A549 (cell line): Measurements from ENCODE around the gene RELL1. TPM values are rescaled to one million over a fixed set of nuclear protein-coding genes. Genes with fewer than 3 reads are reported as not detected.

Experiments used
- ATAC-seq, 2 experiments: fragments of 200-7000 bp in 1 of 2; fragments of >200 bp in 1 of 2; cut with Nextera tagmentation in 1 of 2; cut with Tn5 transposase in 1 of 2; 3 replicates each; pipeline versions ENCODE4 v1.8.0 to v1.9.1; 2018 to 2020; ENCODE audit warnings: mild to moderate bottlenecking in 1 of 2, moderate library complexity in 1 of 2
- CTCF ChIA-PET: fragments of 300-600 bp; sonication (Branson Sonifier 250); formaldehyde crosslinking; extraction: SDS; loops from one replicate; lab custom pipeline; 2021; ENCODE audit warnings: antibody characterized with exemption, inconsistent platforms; lab: Yijun Ruan, JAX
- POLR2A ChIA-PET: fragments of 350-600 bp; formaldehyde crosslinking; extraction: SDS; loops from one replicate; lab custom pipeline; 2021; ENCODE audit warnings: antibody characterized with exemption, inconsistent platforms; lab: Yijun Ruan, JAX
- DNase-seq, 2 experiments: peaks; one replicate each; pipeline versions ENCODE4 v3.0.0 to v3.0.0-alpha.2; 2011 to 2016; ENCODE audit warnings: low read depth in 1 of 2, low spot score in 1 of 2
- FAIRE-seq: peaks from 2 replicates; lab custom pipeline; 2011; peaks lifted over from hg19 to GRCh38; lab: Jason Lieb, UNC
- H3K27ac ChIP-seq, 2 experiments: fragments of >200 bp; sonication (Bioruptor Twin); formaldehyde crosslinking; 3 replicates each; pipeline ENCODE4 v1.5.1; 2016 to 2017
- H3K4me1 ChIP-seq: fragments of >200 bp; sonication (Bioruptor Twin); formaldehyde crosslinking; 3 replicates; pipeline ENCODE4 v1.6.1; 2016
- H3K4me2 ChIP-seq: fragments of >200 bp; sonication (Bioruptor Twin); formaldehyde crosslinking; 3 replicates; pipeline ENCODE4 v1.6.1; 2016
- H3K4me3 ChIP-seq: fragments of >200 bp; sonication (Bioruptor Twin); formaldehyde crosslinking; 3 replicates; pipeline ENCODE4 v1.5.1; 2016
- H3K9me3 ChIP-seq: fragments of >200 bp; sonication (Bioruptor Twin); formaldehyde crosslinking; 3 replicates; pipeline ENCODE4 v1.6.1; 2016
- BHLHE40 ChIP-seq: IDR thresholded peaks from 2 replicates; pipeline ENCODE4 v1.6.1; 2012; ENCODE audit warnings: low read depth, low read length, inconsistent platforms
- CBX2 ChIP-seq: fragments of 200-600 bp; sonication (generic); IDR thresholded peaks from 2 replicates; pipeline ENCODE4 v1.6.1; 2016; ENCODE audit warnings: low read depth, mild to moderate bottlenecking, borderline replicate concordance
- CBX8 ChIP-seq: fragments of 200-600 bp; sonication (generic); IDR thresholded peaks from 2 replicates; pipeline ENCODE4 v1.6.1; 2016
- CEBPB ChIP-seq, 2 experiments: fragments of >200 bp in 1 of 2; sonication (Bioruptor Twin) in 1 of 2; formaldehyde crosslinking in 1 of 2; IDR thresholded peaks; 2 replicates each; pipeline ENCODE4 v1.6.1; 2012 to 2016
- CHD4 ChIP-seq: fragments of 200-600 bp; sonication (generic); IDR thresholded peaks from 2 replicates; pipeline ENCODE4 v1.6.1; 2016; ENCODE audit warnings: antibody characterized with exemption, mild to moderate bottlenecking, borderline replicate concordance
- EHMT2 ChIP-seq: fragments of 200-600 bp; sonication (generic); IDR thresholded peaks from 2 replicates; pipeline ENCODE4 v1.6.1; 2016; ENCODE audit warnings: antibody characterized with exemption, low read depth, mild to moderate bottlenecking, moderate library complexity
- FOSL2 ChIP-seq, 2 experiments: fragments of 450-650 bp in 1 of 2; fragments of >200 bp in 1 of 2; sonication (Bioruptor Twin) in 1 of 2; formaldehyde crosslinking; IDR thresholded peaks; 2 replicates each; pipeline versions ENCODE4 v1.5.0 to v1.6.1; 2016 to 2020; ENCODE audit warnings: mild to moderate bottlenecking in 1 of 2, moderate library complexity in 1 of 2
- GATA3 ChIP-seq: IDR thresholded peaks from 2 replicates; pipeline ENCODE4 v1.6.1; 2012; ENCODE audit warnings: borderline replicate concordance
- HDAC2 ChIP-seq: fragments of 200-600 bp; sonication (generic); IDR thresholded peaks from 2 replicates; pipeline ENCODE4 v1.6.1; 2016
- HOXB5 ChIP-seq: fragments of 250-450 bp; sonication (Bioruptor Pico); IDR thresholded peaks from 2 replicates; pipeline ENCODE4 v1.5.0; 2020; ENCODE audit warnings: mild to moderate bottlenecking, moderate library complexity
- JUN ChIP-seq, 2 experiments: fragments of >200 bp; sonication (Bioruptor Twin); formaldehyde crosslinking; IDR thresholded peaks; 2 replicates in 1 of 2; 3 replicates in 1 of 2; pipeline ENCODE4 v1.6.1; 2016 to 2017
- KDM5A ChIP-seq: fragments of 200-600 bp; sonication (generic); IDR thresholded peaks from 2 replicates; pipeline ENCODE4 v1.6.1; 2016; ENCODE audit warnings: antibody characterized with exemption, mild to moderate bottlenecking
- MAFK ChIP-seq: fragments of 450-650 bp; IDR thresholded peaks from 2 replicates; pipeline ENCODE4 v1.6.1; 2014; ENCODE audit not compliant: partially characterized antibody
- MAZ ChIP-seq: fragments of 150-350 bp; IDR thresholded peaks from 2 replicates; pipeline ENCODE4 v1.6.1; 2014; ENCODE audit warnings: antibody characterized with exemption, low read depth, low read length, borderline replicate concordance
- NFE2L2 ChIP-seq: fragments of 150-350 bp; conservative IDR thresholded peaks from 2 replicates; pipeline ENCODE4 v1.6.1; 2014; ENCODE audit warnings: low read length
- PHF8 ChIP-seq: fragments of 200-600 bp; sonication (generic); IDR thresholded peaks from 2 replicates; pipeline ENCODE4 v1.6.1; 2016; ENCODE audit warnings: low read depth, mild to moderate bottlenecking, antibody characterized with exemption, moderate library complexity, borderline replicate concordance
- POLR2A ChIP-seq: IDR thresholded peaks from 2 replicates; pipeline ENCODE4 v1.6.1; 2012; ENCODE audit warnings: mild to moderate bottlenecking, low read length
- RAD21 ChIP-seq, 2 experiments: fragments of >200 bp in 1 of 2; sonication (Bioruptor Twin) in 1 of 2; formaldehyde crosslinking in 1 of 2; IDR thresholded peaks in 1 of 2; conservative IDR thresholded peaks in 1 of 2; 2 replicates in 1 of 2; 3 replicates in 1 of 2; pipeline ENCODE4 v1.6.1; 2012 to 2018; ENCODE audit warnings: inconsistent platforms in 1 of 2
- RARB ChIP-seq: fragments of 250-450 bp; sonication (Bioruptor Pico); IDR thresholded peaks from 2 replicates; pipeline ENCODE4 v1.8.0; 2021; ENCODE audit warnings: mild to moderate bottlenecking, moderate library complexity
- RCOR1 ChIP-seq: fragments of 150-350 bp; IDR thresholded peaks from 2 replicates; pipeline ENCODE4 v1.6.1; 2014; ENCODE audit warnings: antibody characterized with exemption, low read length, low read depth
- RFX5 ChIP-seq: fragments of 450-650 bp; IDR thresholded peaks from 2 replicates; pipeline ENCODE4 v1.7.1; 2014; ENCODE audit warnings: antibody characterized with exemption, mild to moderate bottlenecking, moderate library complexity
- SREBF2 ChIP-seq: fragments of 450-650 bp; IDR thresholded peaks from 2 replicates; pipeline ENCODE4 v1.6.1; 2014; ENCODE audit warnings: mild to moderate bottlenecking, moderate library complexity
- TP53 ChIP-seq: fragments of 250-450 bp; sonication (Bioruptor Pico); IDR thresholded peaks from 2 replicates; pipeline ENCODE4 v1.5.0; 2021; ENCODE audit warnings: mild to moderate bottlenecking, moderate library complexity
- ZFP36 ChIP-seq: fragments of 450-650 bp; IDR thresholded peaks from 2 replicates; pipeline ENCODE4 v1.6.1; 2014; ENCODE audit warnings: borderline replicate concordance; ENCODE audit not compliant: partially characterized antibody
- WGBS: methylation state at CpG from one replicate; pipeline ENCODE4 v1.1.6; 2017; ENCODE audit errors: missing lambda C conversion rate; 5-methylcytosine and 5-hydroxymethylcytosine counted together
- polyA plus RNA-seq, 4 experiments: library from polyadenylated mRNA; depleted of rRNA in 3 of 4; stranded (reverse); fragments of >200 nt; fragmentation: RNase III in 1 of 4; extraction: RNeasy Plus Mini Kit Qiagen cat#74134 plus additional on column Dnase treatment in 1 of 4; gene quantifications; 2 replicates in 3 of 4; 3 replicates in 1 of 4; pipeline ENCODE4 v1.2.3, GENCODE V29; 2011 to 2017
- TF ChIP-seq, protein P1 (sequence below): fragments of 200-600 bp; sonication (generic); IDR thresholded peaks from 2 replicates; pipeline ENCODE4 v1.6.1; 2016; ENCODE audit warnings: antibody characterized with exemption, mild to moderate bottlenecking, moderate library complexity
- TF ChIP-seq, protein P2 (sequence below): fragments of 450-650 bp; IDR thresholded peaks from 2 replicates; pipeline ENCODE4 v1.6.1; 2014; ENCODE audit warnings: antibody characterized with exemption
- TF ChIP-seq, protein P3 (sequence below): fragments of >200 bp; sonication (Bioruptor Twin); formaldehyde crosslinking; IDR thresholded peaks from 3 replicates; pipeline ENCODE4 v1.5.1; 2016
- TF ChIP-seq, protein P4 (sequence below): fragments of 250-450 bp; sonication (Bioruptor Pico); IDR thresholded peaks from 2 replicates; pipeline ENCODE4 v1.5.0; 2021; ENCODE audit warnings: mild to moderate bottlenecking, moderate library complexity, borderline replicate concordance

Gene RELL1
- polyA plus RNA-seq, 2 of the 4 experiments (the other 2 are of a cell fraction): 5.0 to 9.6 TPM

DNA sequence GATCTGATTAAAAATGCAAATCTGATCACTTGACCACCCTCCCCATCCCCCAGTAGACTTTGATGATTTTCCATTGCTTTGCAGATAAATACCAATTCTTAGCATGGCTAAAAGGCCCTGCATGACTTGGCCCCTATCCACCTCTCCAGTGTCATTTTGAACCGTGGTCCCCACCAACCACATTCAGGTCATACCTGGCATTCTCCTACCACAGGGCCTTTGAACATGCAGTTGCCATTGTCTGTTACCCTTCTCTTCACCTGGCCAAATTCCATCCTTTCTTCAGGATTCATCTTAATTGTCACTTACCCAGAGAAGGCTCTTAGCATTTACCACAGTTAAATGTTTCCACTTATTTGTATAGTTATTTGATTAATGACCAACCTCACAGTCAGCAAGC lies 36.9 kb upstream of the RELL1 start:
- ChIA-PET CTCF (no interaction called here), POLR2A (no interaction called here)
- Histone ChIP-seq H3K4me3 (no peak overlapping the region), H3K27ac (no peak overlapping the region), H3K4me2 (no peak overlapping the region), H3K4me1 (no peaks in the 10 kb centered on the region), H3K9me3 (no peaks in the 10 kb centered on the region)
- TF ChIP-seq BHLHE40: no peak
- TF ChIP-seq EHMT2: no peak
- TF ChIP-seq JUN (IDR thresholded peaks at IDR 0.05): no peak
- no peak for TF ChIP-seq CBX2
- no peak for TF ChIP-seq MAFK
- no peak for TF ChIP-seq RCOR1
- TF ChIP-seq, protein P1, sequence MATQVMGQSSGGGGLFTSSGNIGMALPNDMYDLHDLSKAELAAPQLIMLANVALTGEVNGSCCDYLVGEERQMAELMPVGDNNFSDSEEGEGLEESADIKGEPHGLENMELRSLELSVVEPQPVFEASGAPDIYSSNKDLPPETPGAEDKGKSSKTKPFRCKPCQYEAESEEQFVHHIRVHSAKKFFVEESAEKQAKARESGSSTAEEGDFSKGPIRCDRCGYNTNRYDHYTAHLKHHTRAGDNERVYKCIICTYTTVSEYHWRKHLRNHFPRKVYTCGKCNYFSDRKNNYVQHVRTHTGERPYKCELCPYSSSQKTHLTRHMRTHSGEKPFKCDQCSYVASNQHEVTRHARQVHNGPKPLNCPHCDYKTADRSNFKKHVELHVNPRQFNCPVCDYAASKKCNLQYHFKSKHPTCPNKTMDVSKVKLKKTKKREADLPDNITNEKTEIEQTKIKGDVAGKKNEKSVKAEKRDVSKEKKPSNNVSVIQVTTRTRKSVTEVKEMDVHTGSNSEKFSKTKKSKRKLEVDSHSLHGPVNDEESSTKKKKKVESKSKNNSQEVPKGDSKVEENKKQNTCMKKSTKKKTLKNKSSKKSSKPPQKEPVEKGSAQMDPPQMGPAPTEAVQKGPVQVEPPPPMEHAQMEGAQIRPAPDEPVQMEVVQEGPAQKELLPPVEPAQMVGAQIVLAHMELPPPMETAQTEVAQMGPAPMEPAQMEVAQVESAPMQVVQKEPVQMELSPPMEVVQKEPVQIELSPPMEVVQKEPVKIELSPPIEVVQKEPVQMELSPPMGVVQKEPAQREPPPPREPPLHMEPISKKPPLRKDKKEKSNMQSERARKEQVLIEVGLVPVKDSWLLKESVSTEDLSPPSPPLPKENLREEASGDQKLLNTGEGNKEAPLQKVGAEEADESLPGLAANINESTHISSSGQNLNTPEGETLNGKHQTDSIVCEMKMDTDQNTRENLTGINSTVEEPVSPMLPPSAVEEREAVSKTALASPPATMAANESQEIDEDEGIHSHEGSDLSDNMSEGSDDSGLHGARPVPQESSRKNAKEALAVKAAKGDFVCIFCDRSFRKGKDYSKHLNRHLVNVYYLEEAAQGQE: no peak
- no peak for TF ChIP-seq GATA3
- no peak for TF ChIP-seq POLR2A
- no peak for TF ChIP-seq MAZ
- no peak for TF ChIP-seq CEBPB (IDR thresholded peaks at IDR 0.05)
- no peak for TF ChIP-seq HOXB5 (CRISPR knock-in tag)
- TF ChIP-seq, protein P2, sequence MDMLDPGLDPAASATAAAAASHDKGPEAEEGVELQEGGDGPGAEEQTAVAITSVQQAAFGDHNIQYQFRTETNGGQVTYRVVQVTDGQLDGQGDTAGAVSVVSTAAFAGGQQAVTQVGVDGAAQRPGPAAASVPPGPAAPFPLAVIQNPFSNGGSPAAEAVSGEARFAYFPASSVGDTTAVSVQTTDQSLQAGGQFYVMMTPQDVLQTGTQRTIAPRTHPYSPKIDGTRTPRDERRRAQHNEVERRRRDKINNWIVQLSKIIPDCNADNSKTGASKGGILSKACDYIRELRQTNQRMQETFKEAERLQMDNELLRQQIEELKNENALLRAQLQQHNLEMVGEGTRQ: no peak
- FAIRE-seq (no peak), ATAC-seq (no peak), DNase-seq (no peak)
- WGBS: 12% methylated on average over 1 of the region's 1 CpG

DNA sequence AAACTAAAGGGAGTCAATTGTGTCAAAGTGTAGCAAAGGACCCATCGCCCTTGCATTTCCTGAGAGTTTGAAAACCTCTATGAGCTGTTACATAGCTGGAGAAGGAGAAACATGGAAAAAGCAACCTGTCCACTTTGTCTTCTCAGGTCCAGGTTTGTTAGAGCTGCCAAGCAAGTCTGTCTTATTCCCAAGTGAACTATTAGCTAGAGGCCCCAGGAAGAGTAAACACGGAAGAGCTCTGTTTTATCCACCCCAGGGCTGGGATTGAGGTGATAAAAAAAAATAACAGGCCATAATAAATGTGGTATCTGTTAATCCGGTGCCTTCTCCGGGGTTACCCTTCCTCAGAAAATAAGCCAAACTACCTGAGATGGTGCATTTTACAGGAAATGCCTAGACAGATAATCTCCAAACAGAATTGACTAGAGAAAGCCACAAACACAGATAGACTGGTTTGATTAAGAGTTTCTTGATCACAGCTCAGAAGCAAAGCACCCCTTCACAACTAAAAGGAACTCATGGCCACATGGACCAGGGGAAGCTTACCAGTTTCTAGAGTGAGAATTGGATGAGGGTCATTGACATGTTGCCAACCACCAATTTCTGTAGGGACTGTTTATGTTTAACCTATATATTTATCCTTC lies 35.9 kb upstream of the RELL1 start:
- ATAC-seq: no peak
- DNase-seq: no peak
- POLR2A ChIA-PET: no interaction called here
- 64% methylated on average over 4 of the region's 4 CpGs for WGBS
- TF ChIP-seq KDM5A (no peak), SREBF2 (no peak), NFE2L2 (no peak), FOSL2 (IDR thresholded peaks at IDR 0.05) (no peak), FOSL2 (CRISPR knock-in tag; IDR thresholded peaks at IDR 0.05) (no peak), PHF8 (no peak), CBX8 (no peak), ZFP36 (no peak), RARB (no peak), RAD21 (conservative IDR thresholded peaks at IDR 0.05 in 1 of 2, IDR thresholded peaks at IDR 0.05 in 1 of 2) (no peak), TP53 (CRISPR knock-in tag) (no peak), HDAC2 (no peak), RFX5 (no peak), MAFK (no peak), CBX2 (no peak), CHD4 (no peak)
- TF ChIP-seq, protein P3, sequence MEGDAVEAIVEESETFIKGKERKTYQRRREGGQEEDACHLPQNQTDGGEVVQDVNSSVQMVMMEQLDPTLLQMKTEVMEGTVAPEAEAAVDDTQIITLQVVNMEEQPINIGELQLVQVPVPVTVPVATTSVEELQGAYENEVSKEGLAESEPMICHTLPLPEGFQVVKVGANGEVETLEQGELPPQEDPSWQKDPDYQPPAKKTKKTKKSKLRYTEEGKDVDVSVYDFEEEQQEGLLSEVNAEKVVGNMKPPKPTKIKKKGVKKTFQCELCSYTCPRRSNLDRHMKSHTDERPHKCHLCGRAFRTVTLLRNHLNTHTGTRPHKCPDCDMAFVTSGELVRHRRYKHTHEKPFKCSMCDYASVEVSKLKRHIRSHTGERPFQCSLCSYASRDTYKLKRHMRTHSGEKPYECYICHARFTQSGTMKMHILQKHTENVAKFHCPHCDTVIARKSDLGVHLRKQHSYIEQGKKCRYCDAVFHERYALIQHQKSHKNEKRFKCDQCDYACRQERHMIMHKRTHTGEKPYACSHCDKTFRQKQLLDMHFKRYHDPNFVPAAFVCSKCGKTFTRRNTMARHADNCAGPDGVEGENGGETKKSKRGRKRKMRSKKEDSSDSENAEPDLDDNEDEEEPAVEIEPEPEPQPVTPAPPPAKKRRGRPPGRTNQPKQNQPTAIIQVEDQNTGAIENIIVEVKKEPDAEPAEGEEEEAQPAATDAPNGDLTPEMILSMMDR: no peak
- TF ChIP-seq, protein P4, sequence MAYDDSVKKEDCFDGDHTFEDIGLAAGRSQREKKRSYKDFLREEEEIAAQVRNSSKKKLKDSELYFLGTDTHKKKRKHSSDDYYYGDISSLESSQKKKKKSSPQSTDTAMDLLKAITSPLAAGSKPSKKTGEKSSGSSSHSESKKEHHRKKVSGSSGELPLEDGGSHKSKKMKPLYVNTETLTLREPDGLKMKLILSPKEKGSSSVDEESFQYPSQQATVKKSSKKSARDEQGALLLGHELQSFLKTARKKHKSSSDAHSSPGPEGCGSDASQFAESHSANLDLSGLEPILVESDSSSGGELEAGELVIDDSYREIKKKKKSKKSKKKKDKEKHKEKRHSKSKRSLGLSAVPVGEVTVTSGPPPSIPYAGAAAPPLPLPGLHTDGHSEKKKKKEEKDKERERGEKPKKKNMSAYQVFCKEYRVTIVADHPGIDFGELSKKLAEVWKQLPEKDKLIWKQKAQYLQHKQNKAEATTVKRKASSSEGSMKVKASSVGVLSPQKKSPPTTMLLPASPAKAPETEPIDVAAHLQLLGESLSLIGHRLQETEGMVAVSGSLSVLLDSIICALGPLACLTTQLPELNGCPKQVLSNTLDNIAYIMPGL (CRISPR knock-in tag): no peak
- H3K9me3 ChIP-seq: no peaks in the 10 kb centered on the region
- no peak for FAIRE-seq
- no peak overlapping the region for H3K27ac ChIP-seq
- CTCF ChIA-PET: no interaction called here
- H3K4me2 ChIP-seq: no peak overlapping the region
- no peaks in the 10 kb centered on the region for H3K4me1 ChIP-seq
- no peak overlapping the region for H3K4me3 ChIP-seq
